ENCODE results near the gene USH2A.

USH2A gene

DNA sequence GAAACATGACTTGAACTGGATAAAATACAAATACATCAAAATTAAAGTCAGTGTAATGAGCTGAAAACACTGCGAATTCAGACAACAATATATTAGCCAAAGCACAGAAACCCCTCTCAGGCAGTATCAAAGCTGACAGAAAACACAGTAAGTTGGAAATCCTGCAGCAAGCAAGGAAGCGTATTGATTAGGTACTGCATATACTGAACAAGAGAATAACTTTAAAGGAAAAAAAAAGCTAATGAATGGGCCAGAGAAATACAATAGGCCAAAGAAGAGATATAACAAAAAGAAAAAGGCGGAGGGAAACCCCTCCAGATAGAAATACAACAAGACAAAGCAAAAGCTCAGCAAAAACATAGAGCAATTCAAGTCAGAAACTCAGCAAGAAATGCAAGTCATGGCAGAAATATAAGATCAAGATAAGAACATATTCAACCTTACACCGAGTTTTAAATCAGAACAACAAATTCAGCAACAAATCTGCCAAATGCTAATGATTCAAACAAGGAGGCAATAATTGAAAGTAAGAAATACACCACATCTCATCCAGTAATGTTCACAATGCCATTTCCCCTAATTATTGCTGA is 299.0 kb downstream of the USH2A start:
- TF ChIP-seq, protein P1, sequence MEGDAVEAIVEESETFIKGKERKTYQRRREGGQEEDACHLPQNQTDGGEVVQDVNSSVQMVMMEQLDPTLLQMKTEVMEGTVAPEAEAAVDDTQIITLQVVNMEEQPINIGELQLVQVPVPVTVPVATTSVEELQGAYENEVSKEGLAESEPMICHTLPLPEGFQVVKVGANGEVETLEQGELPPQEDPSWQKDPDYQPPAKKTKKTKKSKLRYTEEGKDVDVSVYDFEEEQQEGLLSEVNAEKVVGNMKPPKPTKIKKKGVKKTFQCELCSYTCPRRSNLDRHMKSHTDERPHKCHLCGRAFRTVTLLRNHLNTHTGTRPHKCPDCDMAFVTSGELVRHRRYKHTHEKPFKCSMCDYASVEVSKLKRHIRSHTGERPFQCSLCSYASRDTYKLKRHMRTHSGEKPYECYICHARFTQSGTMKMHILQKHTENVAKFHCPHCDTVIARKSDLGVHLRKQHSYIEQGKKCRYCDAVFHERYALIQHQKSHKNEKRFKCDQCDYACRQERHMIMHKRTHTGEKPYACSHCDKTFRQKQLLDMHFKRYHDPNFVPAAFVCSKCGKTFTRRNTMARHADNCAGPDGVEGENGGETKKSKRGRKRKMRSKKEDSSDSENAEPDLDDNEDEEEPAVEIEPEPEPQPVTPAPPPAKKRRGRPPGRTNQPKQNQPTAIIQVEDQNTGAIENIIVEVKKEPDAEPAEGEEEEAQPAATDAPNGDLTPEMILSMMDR (conservative IDR thresholded peaks at IDR 0.05; ENCODE audit: low read length), result no peak
- H3K4me3 ChIP-seq (ENCODE audit: low read length), result no peak overlapping the region
- no peak for DNase-seq (ENCODE audit: low read depth)

DNA sequence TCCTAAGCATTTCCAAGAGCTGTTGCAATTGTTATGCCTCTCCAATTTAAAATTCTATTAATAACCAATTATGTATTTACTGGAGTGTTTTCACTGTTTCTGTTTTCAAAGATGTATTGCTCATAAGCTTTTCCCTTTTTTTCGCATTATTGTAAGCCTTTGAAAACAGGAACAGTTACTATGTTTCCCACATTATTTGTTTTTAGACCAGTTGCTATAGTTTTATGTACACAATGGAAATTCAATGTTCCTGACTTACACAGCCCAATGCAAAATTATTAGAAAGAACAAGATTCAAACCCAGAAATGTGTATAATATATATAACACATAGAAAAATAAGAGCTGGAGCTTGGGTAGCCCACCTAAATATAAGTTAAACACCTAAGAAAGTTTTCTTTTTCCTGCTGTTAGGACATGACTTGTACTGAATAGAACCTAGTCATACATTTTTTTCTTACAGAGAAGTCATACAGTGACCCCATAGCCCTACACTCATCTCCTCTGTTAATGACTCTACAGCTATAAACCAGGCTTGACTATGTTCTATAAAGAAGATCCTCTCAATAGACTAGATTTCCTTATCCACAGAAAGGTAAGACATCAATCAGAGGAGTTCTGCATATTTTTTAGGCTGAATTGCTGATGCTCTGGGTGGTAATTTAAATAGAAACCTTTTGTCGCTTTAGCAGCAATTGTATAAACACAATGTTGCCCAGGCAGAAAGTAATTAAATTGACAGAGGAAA is 299.6 kb downstream of the USH2A start:
- no peak overlapping the region for H3K4me3 ChIP-seq (ENCODE audit: low read length)
- TF ChIP-seq, protein P1 (conservative IDR thresholded peaks at IDR 0.05; ENCODE audit: low read length), result no peak
- no peak for DNase-seq (ENCODE audit: low read depth)

DNA sequence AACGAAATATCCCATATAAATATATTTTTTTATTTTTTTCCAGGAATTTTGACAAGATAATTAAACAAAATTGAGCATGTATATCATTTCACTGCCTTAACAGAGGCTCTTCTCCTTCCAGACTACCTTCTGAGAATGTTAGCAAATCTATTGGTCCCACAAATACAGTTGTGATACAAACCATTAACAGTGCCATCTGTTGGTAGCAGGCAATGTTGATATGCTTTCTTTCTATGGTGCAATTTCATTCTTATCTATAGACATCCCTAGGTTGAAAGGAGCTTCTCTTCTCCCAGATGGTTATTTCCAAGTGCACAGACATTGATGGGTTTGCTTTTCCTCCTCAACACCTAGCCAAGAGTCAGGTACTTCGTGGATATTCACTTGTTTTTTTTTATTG is 303.6 kb downstream of the USH2A start:
- H3K4me3 ChIP-seq (ENCODE audit: low read length), result no peak overlapping the region
- TF ChIP-seq, protein P1 (conservative IDR thresholded peaks at IDR 0.05; ENCODE audit: low read length), result peak; percentile 65
- DNase-seq (ENCODE audit: low read depth), result peak; percentile 29

DNA sequence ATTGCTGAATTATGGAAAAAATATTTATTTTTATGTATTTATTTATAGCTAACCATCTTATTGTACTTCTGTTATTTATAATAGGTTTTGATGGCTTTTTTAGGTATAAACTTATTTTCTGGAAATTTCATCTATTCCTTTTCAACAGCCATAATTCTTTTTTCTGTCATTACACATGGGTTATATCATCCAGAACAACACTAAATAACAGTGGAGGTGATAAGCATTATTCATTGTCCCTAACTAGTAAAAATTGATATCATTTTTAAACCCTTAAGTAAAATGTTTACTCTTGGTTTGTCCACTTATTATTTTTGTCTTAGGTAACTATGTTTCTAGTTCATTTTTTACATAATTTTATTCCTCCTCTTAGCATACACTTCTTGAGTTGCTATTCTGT is 309.1 kb downstream of the USH2A start:
- TF ChIP-seq, protein P1 (conservative IDR thresholded peaks at IDR 0.05; ENCODE audit: low read length), result no peak
- H3K4me3 ChIP-seq (ENCODE audit: low read length), result no peak overlapping the region

DNA sequence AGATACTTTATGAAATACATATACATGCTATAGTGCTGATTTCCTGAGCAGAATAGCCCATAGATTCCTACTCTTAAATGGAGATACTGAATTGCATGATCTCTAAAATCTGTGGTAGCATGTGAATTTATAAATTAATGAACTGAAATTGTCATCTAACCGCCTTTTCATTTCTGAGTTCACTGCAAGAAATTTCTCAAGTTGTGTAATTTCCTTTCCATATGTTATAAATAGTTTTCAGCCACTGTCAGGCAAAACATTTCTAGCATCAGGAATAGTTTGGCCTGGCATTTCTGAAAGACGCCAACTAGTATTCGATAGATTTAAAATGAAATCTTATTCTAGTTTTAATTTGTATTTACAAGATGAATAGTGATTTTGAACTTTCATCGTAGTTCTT is 310.1 kb downstream of the USH2A start:
- DNase-seq (ENCODE audit: low read depth), result peak; percentile 21
- H3K4me3 ChIP-seq (ENCODE audit: low read length), result no peak overlapping the region
- TF ChIP-seq, protein P1 (conservative IDR thresholded peaks at IDR 0.05; ENCODE audit: low read length), result no peak

More for the DNA sequence above, 309.1 kb downstream of the USH2A start:
- DNase-seq (ENCODE audit: low read depth), result no peak

DNA sequence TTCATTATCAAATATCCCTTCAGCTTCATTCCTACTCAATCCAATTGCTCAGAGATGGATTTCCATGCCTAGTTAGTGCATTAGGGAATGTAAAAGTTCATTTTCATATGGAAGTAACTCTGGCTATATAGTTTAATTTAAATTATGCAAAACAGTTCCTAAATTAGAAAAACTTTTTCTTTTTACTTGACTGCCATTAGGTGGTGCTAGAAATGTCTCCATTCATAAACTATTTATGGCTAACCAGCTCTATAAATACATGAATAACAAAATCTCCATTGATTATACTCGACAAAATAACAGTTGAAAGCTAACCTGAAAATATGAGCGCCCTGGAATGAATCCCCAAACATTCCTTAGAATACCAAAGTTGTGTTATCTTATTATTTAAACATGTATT is 311.4 kb downstream of the USH2A start:
- no peak overlapping the region for H3K4me3 ChIP-seq (ENCODE audit: low read length)
- no peak for DNase-seq (ENCODE audit: low read depth)
- TF ChIP-seq, protein P1 (conservative IDR thresholded peaks at IDR 0.05; ENCODE audit: low read length), result peak; percentile 25; the same call in 1 of the 2 replicates

DNA sequence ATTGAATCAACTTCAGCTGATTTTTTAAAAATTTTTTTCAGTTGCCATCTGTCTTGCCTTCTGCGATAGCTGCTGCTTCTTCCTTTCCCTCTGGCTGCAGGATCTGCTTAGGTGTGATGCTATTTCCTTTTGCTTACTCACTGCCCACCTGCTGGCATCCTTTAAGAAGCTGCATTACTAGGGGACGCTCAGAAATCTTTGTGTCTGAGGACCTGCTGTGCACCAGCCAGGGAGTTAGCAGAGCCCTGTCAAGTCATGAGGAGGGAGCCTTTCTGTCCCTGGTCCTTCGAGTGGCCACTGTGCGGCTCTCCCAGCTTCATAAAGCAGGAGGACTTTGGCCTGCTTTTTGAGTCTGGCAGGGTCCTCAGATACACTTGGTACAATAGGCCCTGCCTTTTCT is 327.8 kb downstream of the USH2A start:
- TF ChIP-seq, protein P1 (conservative IDR thresholded peaks at IDR 0.05; ENCODE audit: low read length), result no peak
- H3K4me3 ChIP-seq (ENCODE audit: low read length), result no peak overlapping the region
- no peak for DNase-seq (ENCODE audit: low read depth)
